Prostate gland (tissue), 2 donors: Measurements from ENCODE around the gene PRDM13. TPM values are rescaled to one million over a fixed set of nuclear protein-coding genes. Genes with fewer than 3 reads are reported as not detected.

Experiments
- DNase-seq: peaks from one replicate; pipeline ENCODE4 v3.0.0-alpha.2; 2019; ENCODE audit warnings: low spot score
- H3K27ac ChIP-seq, 2 donors: fragments of 200-600 bp; sonication (generic); 2 replicates each; pipeline ENCODE4 v1.5.1; 2017 to 2019
- H3K27me3 ChIP-seq: fragments of 200-600 bp; sonication (generic); replicated peaks from 2 replicates; pipeline ENCODE4 v1.5.1; 2019; ENCODE audit not compliant: insufficient read depth
- H3K36me3 ChIP-seq, 2 donors: fragments of 200-600 bp; sonication (generic); 1 replicate in 1 of 2; 2 replicates in 1 of 2; pipeline versions ENCODE4 v1.5.1 to v1.8.1; 2017 to 2019
- H3K4me1 ChIP-seq: fragments of 200-600 bp; sonication (generic); replicated peaks from 2 replicates; pipeline ENCODE4 v1.5.1; 2019
- H3K4me3 ChIP-seq, 2 donors: fragments of 200-600 bp; sonication (generic); 2 replicates each; pipeline ENCODE4 v1.5.1; 2017 to 2019
- H3K9me3 ChIP-seq: fragments of 200-600 bp; sonication (generic); 2 replicates; pipeline ENCODE4 v1.5.1; 2017
- CTCF ChIP-seq, 4 experiments: fragments of 200-600 bp in 2 of 4; fragments of 450-650 bp in 2 of 4; sonication (generic) in 2 of 4; IDR thresholded peaks; 1 replicate in 3 of 4; 2 replicates in 1 of 4; pipeline ENCODE4 v1.5.1; 2016 to 2019; ENCODE audit warnings: antibody characterized with exemption in 4 of 4, mild to moderate bottlenecking in 2 of 4, moderate library complexity in 2 of 4
- POLR2A ChIP-seq: fragments of 450-650 bp; IDR thresholded peaks from one replicate; pipeline ENCODE4 v1.6.1; 2016; ENCODE audit warnings: antibody characterized with exemption, mild to moderate bottlenecking
- POLR2AphosphoS5 ChIP-seq: sonication (generic); formaldehyde crosslinking; IDR thresholded peaks from one replicate; pipeline ENCODE4 v1.6.1; 2017; ENCODE audit warnings: antibody characterized with exemption
- WGBS: methylation state at CpG from one replicate; pipeline ENCODE4 v1.1.5; 2018; 5-methylcytosine and 5-hydroxymethylcytosine counted together
- intact Hi-C: fragments of 100-400 bp; cut with DNase I; formaldehyde crosslinking; loops from one replicate; pipeline ENCODE4 v1.14.2; 2022
- small RNA-seq, 2 donors: library from RNA; depleted of rRNA; stranded (forward); fragments of <200 nt; gene quantifications; one replicate each; pipeline ENCODE3, GENCODE V24; 2016
- total RNA-seq, 2 donors: library from RNA; depleted of rRNA; stranded (reverse); fragments of >200 nt; gene quantifications; one replicate each; pipeline ENCODE4 v1.1.0, GENCODE V29; 2016

Gene PRDM13
- total RNA-seq, 2 donors from 2014 or later, result 0.74 TPM; not detected in 1

DNA sequence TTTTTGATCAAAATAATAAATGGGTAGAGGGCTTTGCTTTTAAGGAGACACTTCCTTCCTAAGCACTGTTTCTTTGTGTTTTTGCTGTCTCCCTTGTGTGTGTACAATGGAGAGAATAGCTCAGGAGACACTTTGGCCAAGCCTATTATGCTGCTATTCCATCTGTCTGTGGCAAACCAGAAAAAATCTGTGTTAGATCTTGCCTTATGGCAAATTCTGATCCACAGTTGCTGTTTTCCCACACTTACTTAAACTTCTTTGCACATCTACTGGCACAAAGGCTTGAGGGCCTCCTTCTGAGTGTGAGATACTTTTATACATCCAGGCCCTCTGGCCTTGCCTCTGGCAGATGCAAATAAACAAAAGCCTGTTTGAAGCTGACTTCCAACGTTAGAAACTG is 53.6 kb downstream of the PRDM13 start:
- no peaks in the 10 kb centered on the region for H3K9me3 ChIP-seq
- no peaks in the 10 kb centered on the region for H3K27me3 ChIP-seq
- no peaks in the 10 kb centered on the region for H3K36me3 ChIP-seq
- TF ChIP-seq POLR2A, result no peak
- no peak for TF ChIP-seq CTCF (IDR thresholded peaks at IDR 0.05)
- no peak for TF ChIP-seq POLR2AphosphoS5
- WGBS, result 0% methylated on average over 1 of the region's 1 CpG
- H3K4me3 ChIP-seq, result no peak overlapping the region
- DNase-seq, result no peak
- no peaks in the 10 kb centered on the region for H3K4me1 ChIP-seq
- intact Hi-C loops, result no loop called here
- H3K27ac ChIP-seq, result no peak overlapping the region

- Histone ChIP-seq H3K27ac (no peak overlapping the region), H3K36me3 (no peaks in the 10 kb centered on the region), H3K4me1 (no peaks in the 10 kb centered on the region), H3K4me3 (no peak overlapping the region), H3K27me3 (no peaks in the 10 kb centered on the region), H3K9me3 (no peaks in the 10 kb centered on the region)
- DNase-seq, result no peak
- intact Hi-C loops, result no loop called here
- no peak for TF ChIP-seq CTCF (IDR thresholded peaks at IDR 0.05)
- TF ChIP-seq POLR2AphosphoS5, result no peak
- no peak for TF ChIP-seq POLR2A
- 92% methylated on average over 1 of the region's 1 CpG for WGBS
These were observed 55.2 kb downstream of the PRDM13 start for GRCh38 chr6:99661870-99662269.

GRCh38 chr6:99662616-99663015 is 56.0 kb downstream of the PRDM13 start:
- intact Hi-C loops, result no loop called here
- no peak overlapping the region for H3K27ac ChIP-seq
- no peak overlapping the region for H3K4me3 ChIP-seq
- no peak for DNase-seq
- no peaks in the 10 kb centered on the region for H3K36me3 ChIP-seq
- no peaks in the 10 kb centered on the region for H3K9me3 ChIP-seq
- no peaks in the 10 kb centered on the region for H3K27me3 ChIP-seq
- no peaks in the 10 kb centered on the region for H3K4me1 ChIP-seq
- TF ChIP-seq POLR2A (no peak), POLR2AphosphoS5 (no peak), CTCF (IDR thresholded peaks at IDR 0.05) (no peak)
- WGBS, result 36% methylated on average over 1 of the region's 1 CpG

Small RNAs within 50 kb of the gene (small RNA-seq; reads per million reads assigned to genes)
- gene RF00019, result 0 reads per million in 2 donors

Other genes starting within 250 kb of the PRDM13 start
- 1 to 10 TPM; 4.0 to 6.8 TPM for gene COQ3, start 212.6 kb upstream of the PRDM13 start, total RNA-seq
- 100 to 1,000 TPM in 1 of 2 donors, 10 to 100 TPM in 1; 62.0 to 161 TPM for gene PNISR, start 181.5 kb upstream of the PRDM13 start, total RNA-seq
- gene USP45, start 91.4 kb upstream of the PRDM13 start, total RNA-seq, result 10 to 100 TPM; 14.3 to 19.4 TPM
- gene CCNC, start 38.2 kb upstream of the PRDM13 start, total RNA-seq, result 10 to 100 TPM; 37.8 to 83.4 TPM